HG03520 (cell line): ENCODE results near the gene SNRNP48.
A peak's percentile ranks its signal among the peaks of the same experiment; 100 is the strongest.

ENCODE experiments used
- ATAC-seq: cut with Tn5 transposase; IDR thresholded peaks from one replicate; pipeline ENCODE4 v1.9.1; 2021; ENCODE audit warnings: mild to moderate bottlenecking, moderate library complexity; ENCODE audit not compliant: unreplicated experiment

Gene SNRNP48

GRCh38 chr6:7640607-7641577, 50.9 kb downstream of the SNRNP48 start:
- ATAC-seq = no peak

GRCh38 chr6:7642791-7643190, 52.8 kb downstream of the SNRNP48 start:
- no peak for ATAC-seq

- ATAC-seq = no peak
Measured at GRCh38 chr6:7644417-7644816, 54.4 kb downstream of the SNRNP48 start.

GRCh38 chr6:7646394-7646793, 56.4 kb downstream of the SNRNP48 start:
- no peak for ATAC-seq

GRCh38 chr6:7647504-7647903, 57.5 kb downstream of the SNRNP48 start:
- ATAC-seq = peak; percentile 78

- no peak for ATAC-seq
Measured at GRCh38 chr6:7649037-7649810, 59.2 kb downstream of the SNRNP48 start.

- ATAC-seq = no peak
Measured at GRCh38 chr6:7650878-7651277, 60.9 kb downstream of the SNRNP48 start.

- no peak for ATAC-seq
Measured at GRCh38 chr6:7652957-7653356, 63.0 kb downstream of the SNRNP48 start.

- no peak for ATAC-seq
Measured at GRCh38 chr6:7656355-7656754, 66.4 kb downstream of the SNRNP48 start.

GRCh38 chr6:7658543-7658942, 68.5 kb downstream of the SNRNP48 start:
- ATAC-seq = no peak

- no peak for ATAC-seq
Measured at GRCh38 chr6:7661364-7661763, 71.4 kb downstream of the SNRNP48 start.
